GM23248 (cell line): ENCODE results near the gene OR5K2. TPM values are rescaled to one million over a fixed set of nuclear protein-coding genes. Genes with fewer than 3 reads are reported as not detected.

Experiments
- DNase-seq: peaks from one replicate; pipeline ENCODE4 v3.0.0-alpha.2; 2015
- H2AFZ ChIP-seq: fragments of 200-600 bp; sonication (generic); 2 replicates; pipeline ENCODE4 v1.6.1; 2016; ENCODE audit warnings: antibody characterized with exemption
- H3F3A ChIP-seq: fragments of 200-600 bp; sonication (generic); 2 replicates; pipeline ENCODE4 v1.6.1; 2016; ENCODE audit warnings: mild to moderate bottlenecking, antibody characterized with exemption, mixed run types; ENCODE audit not compliant: insufficient read depth
- H3K27ac ChIP-seq: fragments of 200-600 bp; sonication (generic); 2 replicates; pipeline ENCODE4 v1.5.1; 2016; ENCODE audit warnings: mild to moderate bottlenecking
- H3K27me3 ChIP-seq: fragments of 200-600 bp; sonication (generic); replicated peaks from 2 replicates; pipeline ENCODE4 v1.6.1; 2016; ENCODE audit warnings: mild to moderate bottlenecking; ENCODE audit not compliant: insufficient read depth
- H3K36me3 ChIP-seq: fragments of 200-600 bp; sonication (generic); 2 replicates; pipeline ENCODE4 v1.6.1; 2016; ENCODE audit warnings: low read depth, mild to moderate bottlenecking
- H3K4me1 ChIP-seq: fragments of 200-600 bp; sonication (generic); 2 replicates; pipeline ENCODE4 v1.6.1; 2016; ENCODE audit warnings: mild to moderate bottlenecking; ENCODE audit not compliant: insufficient read depth
- H3K4me2 ChIP-seq: fragments of 200-600 bp; sonication (generic); one replicate; pipeline ENCODE4 v1.6.1; 2016; ENCODE audit warnings: mild to moderate bottlenecking; ENCODE audit not compliant: unreplicated experiment
- H3K4me3 ChIP-seq: fragments of 200-600 bp; sonication (generic); 2 replicates; pipeline ENCODE4 v1.5.1; 2016; ENCODE audit warnings: mild to moderate bottlenecking
- H3K79me2 ChIP-seq: fragments of 200-600 bp; sonication (generic); 2 replicates; pipeline ENCODE4 v1.6.1; 2016; ENCODE audit warnings: mild to moderate bottlenecking; ENCODE audit not compliant: insufficient read depth
- H3K9ac ChIP-seq: fragments of 200-600 bp; sonication (generic); 2 replicates; pipeline ENCODE4 v1.6.1; 2016; ENCODE audit warnings: mild to moderate bottlenecking
- H3K9me2 ChIP-seq: fragments of 200-600 bp; sonication (generic); 2 replicates; pipeline ENCODE4 v1.6.1; 2016; ENCODE audit warnings: mixed run types, mild to moderate bottlenecking, moderate library complexity; ENCODE audit not compliant: insufficient read depth
- H3K9me3 ChIP-seq: fragments of 200-600 bp; sonication (generic); one replicate; pipeline ENCODE4 v1.6.1; 2017; ENCODE audit warnings: low read depth
- H4K20me1 ChIP-seq: fragments of 200-600 bp; sonication (generic); 2 replicates; pipeline ENCODE4 v1.6.0; 2016; ENCODE audit not compliant: insufficient read depth
- EZH2 ChIP-seq: fragments of 200-600 bp; sonication (generic); IDR thresholded peaks from 2 replicates; pipeline ENCODE4 v1.6.1; 2018; ENCODE audit warnings: antibody characterized with exemption, mild to moderate bottlenecking; ENCODE audit not compliant: insufficient read depth, poor library complexity, severe bottlenecking
- EZH2phosphoT487 ChIP-seq: fragments of 200-600 bp; sonication (generic); IDR thresholded peaks from 2 replicates; pipeline ENCODE4 v1.6.1; 2018; ENCODE audit warnings: antibody characterized with exemption, moderate library complexity, mild to moderate bottlenecking, low read depth; ENCODE audit not compliant: insufficient read depth
- WGBS, 2 experiments: methylation state at CpG; one replicate each; pipeline ENCODE4 v1.1.6; 2015 to 2017; ENCODE audit warnings: low lambda C conversion rate in 2 of 2, low coverage in 1 of 2; ENCODE audit errors: missing lambda C conversion rate in 2 of 2; 5-methylcytosine and 5-hydroxymethylcytosine counted together
- in situ Hi-C: fragments of 300-500 bp; cut with MboI; formaldehyde crosslinking; loops from 2 replicates; pipeline ENCODE4 v1.15.0; 2020
- polyA plus RNA-seq: library from polyadenylated mRNA; unstranded; fragments of >200 nt; fragmentation: Nextera tagmentation; extraction: Ambion mirVana; gene quantifications from 2 replicates; pipeline ENCODE4 v1.2.1, GENCODE V29; 2016
- total RNA-seq: library from RNA; depleted of rRNA; stranded (reverse); fragments of >200 nt; shearing (Covaris generic); gene quantifications from 2 replicates; pipeline ENCODE4 v1.2.3, GENCODE V29; 2014

The OR5K2 gene
- total and polyA plus RNA-seq, 2 experiments from 2014 or later = not detected

GRCh38 chr3:98457543-98457942 lies 39.9 kb upstream of the OR5K2 start:
- Histone ChIP-seq H3K9ac (no peak overlapping the region), H3K36me3 (no peaks in the 10 kb centered on the region), H2AFZ (no peak overlapping the region), H3K9me2 (no peaks in the 10 kb centered on the region), H3K27me3 (no peaks in the 10 kb centered on the region), H4K20me1 (no peaks in the 10 kb centered on the region), H3K4me3 (no peak overlapping the region), H3F3A (no peaks in the 10 kb centered on the region), H3K4me2 (no peak overlapping the region), H3K9me3 (no peaks in the 10 kb centered on the region), H3K79me2 (no peaks in the 10 kb centered on the region), H3K27ac (no peak overlapping the region), H3K4me1 (no peaks in the 10 kb centered on the region)
- in situ Hi-C loops = no loop called here
- 54% methylated on average over 2 of the region's 2 CpGs for WGBS, 2 experiments
- no peak for DNase-seq
- no peak for TF ChIP-seq EZH2phosphoT487
- TF ChIP-seq EZH2 = no peak

- Histone ChIP-seq H3K27ac (no peak overlapping the region), H3K4me2 (no peak overlapping the region), H3K9me3 (no peaks in the 10 kb centered on the region), H3K9ac (no peak overlapping the region), H2AFZ (no peak overlapping the region), H3K27me3 (no peaks in the 10 kb centered on the region), H3K36me3 (no peaks in the 10 kb centered on the region), H3K79me2 (no peaks in the 10 kb centered on the region), H3K9me2 (no peaks in the 10 kb centered on the region), H4K20me1 (no peaks in the 10 kb centered on the region), H3F3A (no peaks in the 10 kb centered on the region), H3K4me1 (no peaks in the 10 kb centered on the region), H3K4me3 (no peak overlapping the region)
- no peak for DNase-seq
- no peak for TF ChIP-seq EZH2
- no peak for TF ChIP-seq EZH2phosphoT487
- in situ Hi-C loops = no loop called here
Observed at GRCh38 chr3:98460220-98460619, 37.3 kb upstream of the OR5K2 start.

DNA sequence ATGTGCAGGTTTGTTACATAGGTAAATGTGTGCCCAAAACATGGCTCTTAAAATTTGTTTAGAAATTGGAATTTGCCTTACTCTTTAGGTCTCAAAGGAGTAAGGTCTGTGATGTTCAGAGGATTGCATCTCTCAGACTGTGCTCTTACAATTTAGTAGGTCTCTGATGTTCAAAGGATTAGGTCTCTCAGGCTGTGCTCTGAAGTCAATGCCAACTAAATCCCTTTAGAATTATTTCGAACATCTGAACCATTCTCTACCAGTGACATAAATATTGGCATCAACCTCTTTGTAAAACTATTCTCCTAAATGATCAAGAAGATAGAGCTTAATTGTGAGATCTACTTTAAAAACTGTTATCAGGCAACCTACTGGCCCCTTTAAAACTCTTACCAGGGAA lies 34.6 kb upstream of the OR5K2 start, which contains the start of gene OR5K1:
Gene OR5K1, plus strand, starts transcription at position 301 of the 400 bp plus-strand sequence. CDS start 6,376 bp downstream, outside the sequence.
- Histone ChIP-seq H4K20me1 (no peaks in the 10 kb centered on the region), H2AFZ (no peak within 1 kb of the TSS), H3K79me2 (no peaks in the 10 kb centered on the region), H3K36me3 (no peaks in the 10 kb centered on the region), H3K27me3 (no peaks in the 10 kb centered on the region), H3K9me3 (no peaks in the 10 kb centered on the region), H3K4me1 (no peaks in the 10 kb centered on the region), H3K9me2 (no peaks in the 10 kb centered on the region), H3F3A (no peaks in the 10 kb centered on the region), H3K4me2 (no peak within 1 kb of the TSS), H3K27ac (no peak within 1 kb of the TSS), H3K4me3 (no peak within 1 kb of the TSS), H3K9ac (no peak within 1 kb of the TSS)
- 10 to 13% methylated on average over 1 of the region's 1 CpG for WGBS, 2 experiments
- no peak for DNase-seq
- in situ Hi-C loops = no loop called here
- TF ChIP-seq EZH2phosphoT487 (no peak), EZH2 (no peak)

- Histone ChIP-seq H2AFZ (no peak overlapping the region), H3K9ac (no peak overlapping the region), H3K4me3 (no peak overlapping the region), H3K9me3 (no peaks in the 10 kb centered on the region), H3K4me1 (no peaks in the 10 kb centered on the region), H3K27me3 (no peaks in the 10 kb centered on the region), H3F3A (no peaks in the 10 kb centered on the region), H3K36me3 (no peaks in the 10 kb centered on the region), H3K4me2 (no peak overlapping the region), H3K9me2 (no peaks in the 10 kb centered on the region), H3K27ac (no peak overlapping the region), H4K20me1 (no peaks in the 10 kb centered on the region), H3K79me2 (no peaks in the 10 kb centered on the region)
- in situ Hi-C loops = no loop called here
- TF ChIP-seq EZH2phosphoT487 = no peak
- no peak for TF ChIP-seq EZH2
- no peak for DNase-seq
- WGBS, 2 experiments = 7 to 10% methylated on average over 3 of the region's 3 CpGs
Observed at GRCh38 chr3:98482717-98483482, 14.6 kb upstream of the OR5K2 start.

- Histone ChIP-seq H2AFZ (no peak overlapping the region), H3K79me2 (no peaks in the 10 kb centered on the region), H4K20me1 (no peaks in the 10 kb centered on the region), H3K9me3 (no peaks in the 10 kb centered on the region), H3K27ac (no peak overlapping the region), H3F3A (no peaks in the 10 kb centered on the region), H3K27me3 (no peaks in the 10 kb centered on the region), H3K4me2 (no peak overlapping the region), H3K9ac (no peak overlapping the region), H3K9me2 (no peaks in the 10 kb centered on the region), H3K4me1 (no peaks in the 10 kb centered on the region), H3K4me3 (no peak overlapping the region), H3K36me3 (no peaks in the 10 kb centered on the region)
- 38 to 43% methylated on average over 3 of the region's 3 CpGs for WGBS, 2 experiments
- no peak for TF ChIP-seq EZH2phosphoT487
- no peak for TF ChIP-seq EZH2
- DNase-seq = no peak
- in situ Hi-C loops = no loop called here
Observed at GRCh38 chr3:98483626-98484025, 13.9 kb upstream of the OR5K2 start.
